KG1 (cell line): ENCODE measurements around the gene KCNJ15.
"Not testable (repeated sequence)": the region's sequence is repeated elsewhere in the genome, so short reads cannot be mapped to it uniquely, and the experiment has no call there.

Experiments used
- DNase-seq: peaks from one replicate; lab custom pipeline; 2025; lab: John Stamatoyannopoulos, UW

KCNJ15 gene

DNA sequence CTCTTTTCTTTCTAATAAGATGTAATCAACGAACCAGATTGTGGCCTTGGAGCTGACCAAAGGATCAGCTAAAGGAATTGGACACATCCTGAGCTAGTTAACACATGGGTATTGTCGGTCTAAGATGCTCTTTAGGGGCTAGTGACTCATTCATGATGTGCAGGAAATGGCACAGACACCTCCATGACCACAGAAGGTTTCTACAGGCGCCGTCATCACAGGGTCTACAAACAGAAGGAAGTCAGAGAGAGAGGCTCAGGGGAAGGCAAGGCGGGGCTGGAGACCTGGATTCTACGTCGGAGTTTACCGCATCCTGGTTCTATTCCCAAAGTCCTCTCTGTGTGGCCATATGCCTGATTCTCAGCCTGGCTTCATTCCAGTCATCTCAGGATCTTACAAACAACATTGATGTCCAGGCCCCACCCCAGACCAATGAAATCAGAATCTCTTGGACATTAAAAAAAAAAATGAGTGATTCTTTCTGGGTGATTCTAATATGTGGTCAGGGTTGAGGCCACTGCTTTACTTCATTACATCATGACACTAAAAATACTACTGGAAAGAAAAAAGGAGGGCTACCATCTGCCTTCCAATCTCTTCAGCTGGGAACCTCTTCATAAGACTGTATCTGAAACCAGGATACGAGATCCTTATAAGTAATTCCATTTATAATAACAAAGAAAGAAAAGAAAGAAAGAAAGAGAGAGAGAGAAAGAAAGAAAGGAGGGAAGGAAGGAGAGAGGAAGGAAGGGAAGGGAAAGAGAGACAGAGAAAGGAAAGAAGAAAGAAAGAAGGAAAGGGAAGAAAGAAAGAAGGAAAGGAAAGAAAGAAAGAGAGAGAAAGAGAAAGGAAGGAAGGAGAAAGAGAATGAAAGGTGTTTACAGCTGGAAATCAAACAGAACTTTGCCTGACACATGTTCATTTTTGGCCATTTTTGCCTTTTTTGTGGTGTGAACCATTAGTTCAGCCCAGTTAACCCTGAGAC, 11.6 kb upstream of the KCNJ15 start:
- DNase-seq = peak; percentile 25

GRCh38 chr21:38246511-38246910, 10.3 kb upstream of the KCNJ15 start:
- DNase-seq = no peak

DNA sequence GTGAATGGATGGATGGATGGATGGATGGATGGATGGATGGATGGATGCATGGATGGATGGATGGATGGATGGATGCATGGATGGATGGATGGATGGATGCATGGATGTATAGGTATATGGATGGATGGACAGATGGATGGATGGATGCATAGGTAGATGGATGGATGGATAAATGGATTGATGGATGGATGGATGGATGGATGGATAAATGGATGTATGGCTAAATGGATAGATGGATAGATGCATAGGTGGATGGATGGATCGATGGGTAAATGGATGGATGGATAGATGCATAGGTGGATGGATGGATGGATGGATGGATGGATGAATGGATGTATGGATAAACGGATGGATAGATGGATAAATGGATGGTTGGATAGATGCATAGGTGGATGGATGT, 9.7 kb upstream of the KCNJ15 start:
- DNase-seq = not testable (repeated sequence)

DNA sequence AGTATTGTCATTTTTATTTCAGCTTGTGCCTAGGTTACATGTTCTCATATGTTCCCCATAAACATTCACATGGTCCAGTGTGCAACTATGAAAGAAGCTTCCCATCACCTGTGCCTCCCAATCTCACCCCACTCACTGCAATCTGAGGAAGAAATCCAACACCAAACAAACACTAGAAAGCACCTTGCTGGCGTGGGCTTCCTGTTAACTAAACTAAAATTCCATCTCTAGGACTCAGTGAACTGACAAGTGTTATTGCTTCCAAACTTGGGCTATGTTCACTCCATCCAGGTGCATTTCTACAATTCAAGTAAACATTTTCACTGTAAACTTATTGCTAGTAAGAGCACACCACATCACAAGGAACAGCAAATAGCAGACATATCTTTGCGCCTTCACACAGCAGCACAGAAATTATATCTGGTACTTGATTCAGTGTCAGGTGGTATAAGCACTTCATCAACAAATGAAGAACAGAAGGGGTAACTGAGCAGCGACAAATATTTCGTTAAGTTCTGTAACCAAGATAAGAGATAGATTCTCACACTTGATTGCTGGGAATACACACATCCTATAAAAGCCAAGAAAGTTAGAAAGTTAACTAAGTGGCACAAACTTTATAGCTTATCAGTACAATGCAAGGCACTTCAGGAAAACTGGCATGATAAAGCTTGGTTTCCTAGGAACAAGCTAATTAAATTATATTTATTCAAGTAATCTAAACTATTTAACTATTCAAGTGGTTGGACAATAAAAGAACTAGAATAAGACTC, 8.9 kb upstream of the KCNJ15 start:
- DNase-seq = no peak

DNA sequence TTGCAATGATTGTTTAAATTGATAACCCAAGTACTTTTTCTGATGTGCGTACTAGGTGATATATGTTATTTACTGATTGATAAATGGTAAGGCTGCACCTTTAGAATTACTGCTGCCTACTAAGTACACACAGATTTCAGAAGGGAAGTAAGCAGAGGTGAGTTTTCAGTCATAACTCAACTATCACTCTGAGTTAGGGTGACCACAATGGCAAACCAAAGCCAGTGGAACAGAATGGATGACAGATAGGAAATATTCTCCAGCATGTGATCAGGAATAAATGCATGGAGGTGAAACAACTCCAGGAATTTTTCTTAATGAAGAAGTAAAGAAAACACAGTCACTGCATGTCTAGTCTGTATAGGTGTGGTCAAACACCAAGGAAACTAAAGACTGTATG, 7.5 kb upstream of the KCNJ15 start:
- no peak for DNase-seq

DNA sequence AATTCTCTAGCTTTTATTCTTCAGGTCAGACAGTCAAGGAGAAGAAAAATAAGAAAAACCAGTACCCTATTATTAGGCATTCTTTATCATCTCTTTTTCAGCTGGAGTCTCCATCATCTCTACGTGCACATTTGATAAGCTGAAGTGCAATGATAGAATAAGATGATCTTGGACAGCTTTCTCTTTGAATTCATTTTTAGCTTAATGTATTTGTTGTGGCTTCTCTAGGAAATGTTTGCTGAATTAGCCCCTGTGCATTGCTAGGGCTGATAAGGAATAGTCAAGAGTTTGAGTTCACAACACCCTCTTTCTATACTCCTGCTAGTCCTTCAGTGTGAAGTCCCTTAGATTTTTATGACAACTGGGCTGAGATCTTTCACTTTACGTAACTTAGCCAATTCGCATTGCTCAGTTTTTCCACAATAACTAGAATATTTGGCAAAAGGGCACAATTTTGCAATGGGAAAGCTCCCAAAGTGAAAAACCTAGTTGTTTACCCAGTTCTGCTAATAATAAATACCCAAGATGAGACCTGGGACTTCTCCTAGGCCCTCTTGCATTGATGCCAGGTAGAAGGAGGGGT, 7.0 kb upstream of the KCNJ15 start:
- no peak for DNase-seq

DNA sequence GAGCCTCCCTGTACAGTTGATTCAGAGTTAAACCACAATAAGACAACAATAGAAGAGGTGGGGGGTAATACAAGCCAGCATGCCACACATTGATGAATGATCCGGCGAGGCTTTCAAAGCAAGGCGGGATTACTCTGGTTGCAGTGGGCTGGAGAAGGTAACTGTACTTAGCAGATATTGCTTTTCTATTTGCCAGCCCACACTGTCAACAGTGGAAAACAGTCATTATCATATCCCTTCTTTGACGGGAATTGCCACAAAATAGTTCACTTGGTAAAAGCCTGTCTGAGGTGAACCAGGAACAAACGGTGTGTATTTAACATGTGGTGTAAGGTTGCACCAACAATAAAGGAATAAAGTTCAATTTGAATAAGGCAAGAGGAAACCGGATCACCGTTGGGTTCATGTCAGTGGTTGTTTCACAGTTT, 5.8 kb upstream of the KCNJ15 start:
- DNase-seq = no peak

DNA sequence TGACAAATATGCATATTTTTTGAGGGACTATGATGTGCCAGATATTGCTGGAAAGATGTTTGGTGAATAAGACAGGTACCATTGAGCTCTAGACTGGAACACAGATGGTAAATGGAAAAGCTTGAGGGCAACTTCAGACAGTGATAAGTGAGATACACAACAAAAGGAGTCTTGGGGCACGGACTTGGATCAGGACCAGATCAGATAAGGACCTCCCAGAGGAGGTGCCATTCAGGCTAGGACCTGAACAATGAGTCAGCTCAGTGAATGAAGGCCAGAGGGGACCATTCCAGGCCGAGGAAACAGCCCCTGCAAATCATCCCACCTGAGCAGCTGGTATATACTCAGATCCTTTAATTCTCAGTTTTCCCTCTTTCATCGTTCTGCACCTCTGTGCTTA, 1.8 kb upstream of the KCNJ15 start:
- DNase-seq = no peak

- no peak for DNase-seq
These were observed 1.1 kb upstream of the KCNJ15 start for GRCh38 chr21:38255571-38256117.

- DNase-seq = no peak
These were observed 876 bp downstream of the KCNJ15 start for GRCh38 chr21:38257667-38258066.

- no peak for DNase-seq
These were observed 2.0 kb downstream of the KCNJ15 start for GRCh38 chr21:38258521-38259485.

GRCh38 chr21:38259665-38260064, 2.9 kb downstream of the KCNJ15 start:
- no peak for DNase-seq

DNA sequence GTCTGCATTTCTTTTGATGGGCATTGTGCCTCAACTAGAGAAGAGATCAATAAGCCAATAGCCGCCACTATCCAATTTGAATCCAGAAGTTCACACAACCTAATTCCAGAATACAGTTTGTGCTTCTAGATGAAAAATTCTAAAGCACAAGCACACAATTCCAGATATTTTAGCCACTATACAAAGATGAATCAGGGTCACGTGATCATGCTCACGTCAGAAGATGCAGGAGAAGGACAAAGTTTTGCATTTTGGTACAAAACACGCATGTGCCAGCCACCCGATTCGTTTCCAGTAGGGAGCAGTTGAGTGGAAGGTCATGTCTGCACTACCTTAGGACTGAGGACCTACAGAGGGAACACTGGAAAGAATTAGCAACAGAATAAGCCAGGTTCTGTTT, 3.6 kb downstream of the KCNJ15 start:
- DNase-seq = no peak

- no peak for DNase-seq
These were observed 5.1 kb downstream of the KCNJ15 start for GRCh38 chr21:38261851-38262250.

GRCh38 chr21:38263493-38263892, 6.7 kb downstream of the KCNJ15 start:
- DNase-seq = no peak

GRCh38 chr21:38264571-38264970, 7.8 kb downstream of the KCNJ15 start:
- no peak for DNase-seq

GRCh38 chr21:38265166-38265565, 8.4 kb downstream of the KCNJ15 start:
- DNase-seq = no peak

- DNase-seq = no peak
These were observed 9.9 kb downstream of the KCNJ15 start for GRCh38 chr21:38266732-38267131.

- no peak for DNase-seq
These were observed 10.5 kb downstream of the KCNJ15 start for GRCh38 chr21:38267136-38267755.

- DNase-seq = no peak
These were observed 11.4 kb downstream of the KCNJ15 start for GRCh38 chr21:38267991-38268863.
